Left ventricle myocardium superior (tissue), 1 donor: ENCODE measurements around the gene TOX2. TPM values are rescaled to one million over a fixed set of nuclear protein-coding genes. Genes with fewer than 3 reads are reported as not detected.

Experiments
- ATAC-seq: fragments of 200-7000 bp; cut with Tn5 transposase; one replicate; pipeline ENCODE4 v1.9.1; 2020; ENCODE audit warnings: mild to moderate bottlenecking, moderate library complexity
- DNase-seq: peaks from one replicate; pipeline ENCODE4 v3.0.0-alpha.2; 2020
- intact Hi-C: fragments of 100-400 bp; cut with micrococcal nuclease; formaldehyde crosslinking; loops from one replicate; pipeline ENCODE4 v1.11.0; 2022
- total RNA-seq: library from RNA; stranded (reverse); fragmentation: NEBNext Ultra II Directional; extraction: Animal tissue kit (Norgen Biotek cat#: 25700); gene quantifications from one replicate; pipeline ENCODE4 v1.2.1, GENCODE V29; 2021
- donor health status: DM: no; HTN: yes; CAD: no; lungs with severe emphysema.

TOX2 gene
- total RNA-seq, 1 donor from 2014 or later: 0.47 TPM

GRCh38 chr20:43985608-43986316 is 71.1 kb downstream of the TOX2 start:
- intact Hi-C loops: no loop called here
- ATAC-seq (no peak), DNase-seq (no peak)

- intact Hi-C loops: no loop called here
- no peak for ATAC-seq
- no peak for DNase-seq
Observed at GRCh38 chr20:43987018-43987417, 72.4 kb downstream of the TOX2 start.

- DNase-seq: no peak
- intact Hi-C loops: no loop called here
- no peak for ATAC-seq
Observed at GRCh38 chr20:43987531-43987930, 72.9 kb downstream of the TOX2 start.

GRCh38 chr20:43988451-43988850 is 73.8 kb downstream of the TOX2 start:
- DNase-seq: no peak
- intact Hi-C loops: no loop called here
- ATAC-seq: no peak

GRCh38 chr20:43988867-43989266 is 74.2 kb downstream of the TOX2 start:
- intact Hi-C loops: no loop called here
- DNase-seq: no peak
- no peak for ATAC-seq

DNA sequence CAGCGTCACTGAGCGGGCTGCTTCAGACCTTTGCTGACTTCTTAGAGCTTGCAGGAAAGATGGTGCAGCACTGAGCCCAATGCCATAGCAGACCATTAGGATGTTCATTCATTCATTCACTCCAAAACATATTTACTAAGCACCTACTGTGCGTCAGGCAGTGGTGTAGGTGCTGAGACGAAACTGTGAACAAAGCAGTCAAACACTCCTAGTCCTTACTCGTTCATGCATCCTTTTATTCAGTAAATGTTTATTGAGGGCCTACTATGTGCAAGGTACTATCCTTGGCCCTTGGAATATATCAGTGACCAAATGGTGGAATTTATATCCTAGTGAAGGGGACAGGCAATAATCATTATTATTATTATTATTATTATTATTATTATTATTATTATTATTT is 76.6 kb downstream of the TOX2 start:
- DNase-seq (no peak), ATAC-seq (no peak)
- intact Hi-C loops: no loop called here

DNA sequence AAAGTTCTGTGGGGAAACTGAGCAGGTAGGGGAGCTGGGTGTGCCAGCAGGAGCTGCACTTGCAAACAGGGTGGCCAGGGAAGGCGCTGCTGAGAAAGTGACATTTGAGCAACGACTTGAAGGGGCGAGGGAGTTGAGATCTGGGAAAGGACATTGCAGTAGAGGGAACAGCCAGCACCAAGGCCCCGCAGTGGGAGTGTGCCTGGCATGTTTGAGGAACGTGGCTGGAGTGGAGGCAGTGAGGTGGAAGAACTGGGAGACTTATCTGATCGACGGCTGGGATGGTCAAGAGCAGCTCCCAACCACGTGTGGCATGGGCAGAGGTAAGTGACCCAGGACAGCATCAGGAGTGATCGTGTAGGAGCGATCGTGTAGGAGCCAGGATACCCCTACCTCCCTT is 77.3 kb downstream of the TOX2 start:
- ATAC-seq (no peak), DNase-seq (no peak)
- intact Hi-C loops: no loop called here

GRCh38 chr20:43992885-43993284 is 78.2 kb downstream of the TOX2 start:
- intact Hi-C loops: no loop called here
- DNase-seq: no peak
- no peak for ATAC-seq

GRCh38 chr20:43993560-43993959 is 78.9 kb downstream of the TOX2 start:
- ATAC-seq: no peak
- intact Hi-C loops: no loop called here
- no peak for DNase-seq

GRCh38 chr20:43994486-43995100 is 79.9 kb downstream of the TOX2 start:
- intact Hi-C loops: no loop called here
- ATAC-seq (no peak), DNase-seq (no peak)

DNA sequence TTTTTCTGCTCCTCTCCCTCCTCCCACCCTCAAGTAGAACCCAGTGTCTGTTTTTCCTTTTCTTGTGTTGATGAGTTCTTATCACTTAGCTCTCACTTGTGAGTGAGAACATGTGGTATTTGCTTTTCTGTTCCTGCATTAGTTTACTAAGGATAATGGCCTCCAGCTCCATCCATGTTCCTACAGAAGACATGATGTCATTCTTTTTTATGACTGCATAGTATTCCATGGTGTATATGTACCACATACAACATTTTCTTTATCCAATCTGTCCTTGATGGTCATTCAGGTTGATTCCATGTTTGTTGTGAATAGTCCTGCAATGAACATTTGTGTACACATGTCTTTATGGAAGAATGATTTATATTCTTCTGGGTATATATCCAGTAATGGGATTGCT is 81.0 kb downstream of the TOX2 start:
- intact Hi-C loops: no loop called here
- no peak for ATAC-seq
- no peak for DNase-seq

DNA sequence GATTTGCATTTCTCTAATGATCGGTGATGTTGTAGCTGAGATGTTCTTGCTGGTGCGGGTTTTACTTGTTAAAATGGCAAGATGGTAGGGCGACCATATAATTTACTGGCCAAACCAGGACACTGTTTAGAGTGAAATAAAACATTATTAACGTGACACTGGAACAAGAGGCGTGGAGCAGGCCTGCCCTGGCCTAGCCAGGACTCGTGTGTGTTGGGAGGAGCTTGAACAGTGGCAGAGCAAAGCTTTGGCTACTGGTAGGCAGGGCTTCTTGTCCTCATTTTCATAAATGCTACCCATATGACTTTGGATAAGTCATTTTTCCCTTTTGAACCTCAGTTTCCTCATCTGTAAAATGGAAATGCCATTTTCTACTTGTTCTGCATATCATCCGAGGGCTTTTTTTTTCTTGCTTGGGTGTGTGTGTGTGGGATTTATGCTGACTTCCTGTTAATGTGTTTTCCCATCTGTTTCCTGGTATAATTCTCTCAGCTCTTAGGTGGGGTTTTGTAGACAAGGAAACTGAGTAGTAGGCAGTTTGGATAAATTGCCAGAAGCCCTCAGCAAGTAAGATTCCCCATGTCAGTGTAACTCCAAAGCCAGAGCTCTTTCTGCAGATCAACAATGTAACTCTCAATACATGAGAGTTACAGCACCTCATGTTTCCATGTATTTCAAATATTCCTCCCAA is 81.7 kb downstream of the TOX2 start:
- intact Hi-C loops: no loop called here
- DNase-seq: no peak
- ATAC-seq: no peak

DNA sequence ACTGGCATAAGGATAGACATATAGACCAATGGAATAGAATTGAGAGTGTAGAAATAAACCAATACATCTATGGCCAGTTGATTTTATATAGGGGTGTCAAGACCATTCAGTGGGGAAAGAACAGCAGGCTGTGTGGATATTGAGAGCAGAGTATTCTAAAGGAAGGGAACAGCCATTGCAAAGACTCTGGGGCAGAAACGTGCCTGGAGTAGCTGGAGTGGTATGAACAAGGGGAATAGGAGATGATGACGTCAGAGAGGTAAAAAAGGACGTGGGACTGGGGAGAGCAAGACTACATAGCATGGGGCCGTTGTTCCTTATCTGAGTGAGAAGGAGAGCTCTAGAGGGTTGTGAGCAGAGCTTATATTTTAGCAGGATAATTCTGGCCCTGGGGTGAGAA is 85.2 kb downstream of the TOX2 start:
- ATAC-seq (no peak), DNase-seq (no peak)
- intact Hi-C loops: no loop called here

GRCh38 chr20:44001667-44002596 is 87.3 kb downstream of the TOX2 start:
- intact Hi-C loops: no loop called here
- no peak for DNase-seq
- peak; percentile 57 for ATAC-seq

- intact Hi-C loops: no loop called here
- DNase-seq: no peak
- no peak for ATAC-seq
Observed at GRCh38 chr20:44002861-44003260, 88.2 kb downstream of the TOX2 start.

DNA sequence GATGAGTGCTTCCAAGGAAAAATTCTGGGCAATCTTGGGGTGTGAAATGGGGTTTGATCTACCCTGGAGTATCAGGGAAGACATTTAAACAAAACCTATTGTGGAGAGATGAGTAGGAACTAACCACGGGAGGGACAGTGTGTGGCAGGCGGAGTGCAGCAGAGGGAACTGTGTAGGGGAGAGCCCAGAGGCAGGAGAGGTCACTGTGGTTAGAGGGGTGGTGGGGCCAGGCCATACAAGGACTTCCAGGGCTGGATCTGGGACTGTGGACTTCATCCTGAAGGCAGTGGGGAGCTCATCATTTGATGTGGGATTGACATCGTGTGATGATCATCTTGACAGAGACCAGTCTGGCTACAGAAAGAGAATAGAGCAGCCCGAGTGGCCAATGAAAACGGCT is 89.0 kb downstream of the TOX2 start:
- intact Hi-C loops: no loop called here
- ATAC-seq (no peak), DNase-seq (no peak)

GRCh38 chr20:44004306-44004915 is 89.8 kb downstream of the TOX2 start:
- intact Hi-C loops: no loop called here
- ATAC-seq (peak; percentile 89), DNase-seq (no peak)

DNA sequence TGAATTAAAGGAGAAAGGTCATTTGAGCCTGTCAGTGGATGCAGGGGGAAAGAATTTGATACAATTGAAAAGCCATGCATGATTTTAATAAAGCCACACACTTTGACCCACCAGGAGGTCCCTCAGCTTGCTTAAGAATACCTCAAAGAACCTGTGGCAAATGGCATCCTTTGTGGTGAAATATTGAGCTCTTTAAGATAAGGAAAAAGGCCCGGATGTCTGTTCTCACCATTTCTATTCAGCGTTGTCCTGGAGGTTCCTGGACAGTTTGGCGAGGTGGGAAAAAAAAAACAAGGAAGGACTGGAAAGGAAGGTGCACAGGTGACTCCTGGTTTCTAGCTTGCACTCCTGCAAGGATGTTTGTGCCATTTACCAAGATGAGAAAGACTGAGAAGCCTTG is 91.0 kb downstream of the TOX2 start:
- DNase-seq: no peak

GRCh38 chr20:44006126-44006525 is 91.5 kb downstream of the TOX2 start:
- no peak for DNase-seq
- no peak for ATAC-seq
- intact Hi-C loops: no loop called here

More for the DNA sequence above, 91.0 kb downstream of the TOX2 start:
- ATAC-seq: no peak
- intact Hi-C loops: no loop called here
